IMR-90 (cell line): ENCODE data around the gene ARPIN.

Experiments
- CTCF ChIP-seq: conservative IDR thresholded peaks from 2 replicates; pipeline ENCODE4 v1.5.1; 2012; ENCODE audit warnings: mild to moderate bottlenecking, low read depth, low read length, improper control_type of control experiment
- MXI1 ChIP-seq: IDR thresholded peaks from 2 replicates; pipeline ENCODE4 v1.6.1; 2012; ENCODE audit warnings: low read depth, mild to moderate bottlenecking, low read length, moderate library complexity, borderline replicate concordance
- POLR2A ChIP-seq: IDR thresholded peaks from 2 replicates; pipeline ENCODE4 v1.6.1; 2012; ENCODE audit warnings: mild to moderate bottlenecking, low read depth, low read length

GRCh38 chr15:89909611-89910010, 3.1 kb downstream of the ARPIN start:
- TF ChIP-seq POLR2A (no peak), MXI1 (no peak), CTCF (no peak)
